ENCODE measurements around the gene TP53TG3F. TPM values are rescaled to one million over a fixed set of nuclear protein-coding genes. Genes with fewer than 3 reads are reported as not detected.
A peak's percentile ranks its signal among the peaks of the same experiment; 100 is the strongest.
"Not testable (repeated sequence)": the region's sequence is repeated elsewhere in the genome, so short reads cannot be mapped to it uniquely, and the experiment has no call there.

Gene TP53TG3F, protein sequence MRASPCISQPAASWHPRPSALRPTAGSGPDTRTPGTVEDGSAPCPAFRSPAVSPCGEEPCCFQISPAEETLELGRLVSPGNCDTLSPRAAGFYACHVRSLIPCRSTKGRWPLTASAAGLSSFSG
- not detected in 3 replicates for total RNA-seq
- long read RNA-seq, result 0 reads

DNA sequence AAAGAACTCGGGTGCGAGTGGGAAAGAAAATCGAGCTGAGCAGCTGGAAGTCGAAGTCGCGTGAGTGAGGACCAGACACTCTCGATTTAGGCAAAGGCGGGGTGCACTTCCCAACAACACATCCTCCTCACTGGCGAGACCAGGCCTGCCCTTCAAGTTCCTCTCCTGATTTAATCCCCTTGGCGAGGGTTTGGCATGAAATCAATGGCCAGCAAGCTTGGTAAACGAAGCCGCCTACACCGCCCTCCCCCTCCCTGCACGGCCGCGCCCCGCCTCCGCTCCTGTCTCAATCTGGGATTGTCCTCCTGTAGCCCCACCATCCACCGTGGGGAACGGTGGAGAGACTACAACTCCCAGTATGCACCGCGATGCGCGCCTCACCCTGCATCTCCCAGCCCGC, at the start of gene TP53TG3F:
TP53TG3F (plus strand) TSS at position 301 of the 400 bp plus-strand sequence; CDS start at position 369, 68 bp downstream.
- not testable (repeated sequence) for H3K36me3 Mint-ChIP-seq (ENCODE audit: low read depth); H3K4me3 Mint-ChIP-seq (ENCODE audit: unreplicated experiment); H3K4me1 Mint-ChIP-seq (ENCODE audit: low read depth); DNase-seq (ENCODE audit: low spot score); H3K27me3 Mint-ChIP-seq (ENCODE audit: low read depth); H3K27ac Mint-ChIP-seq (ENCODE audit: unreplicated experiment); H3K9me3 Mint-ChIP-seq (ENCODE audit: low read depth)

- H3K27me3 Mint-ChIP-seq (ENCODE audit: low read depth); H3K27ac Mint-ChIP-seq (ENCODE audit: unreplicated experiment); H3K9me3 Mint-ChIP-seq (ENCODE audit: low read depth); H3K4me1 Mint-ChIP-seq (ENCODE audit: low read depth); H3K36me3 Mint-ChIP-seq (ENCODE audit: low read depth); H3K4me3 Mint-ChIP-seq (ENCODE audit: unreplicated experiment): not testable (repeated sequence)
- peak; percentile 67 for DNase-seq (ENCODE audit: low spot score)
Observed at GRCh38 chr16:33491611-33492010, 32.2 kb downstream of the TP53TG3F start.

GRCh38 chr16:33507231-33507630, 47.8 kb downstream of the TP53TG3F start:
- not testable (repeated sequence) for H3K9me3 Mint-ChIP-seq (ENCODE audit: low read depth); H3K27me3 Mint-ChIP-seq (ENCODE audit: low read depth); H3K4me1 Mint-ChIP-seq (ENCODE audit: low read depth); H3K36me3 Mint-ChIP-seq (ENCODE audit: low read depth); H3K27ac Mint-ChIP-seq (ENCODE audit: unreplicated experiment); H3K4me3 Mint-ChIP-seq (ENCODE audit: unreplicated experiment)
- DNase-seq (ENCODE audit: low spot score), result peak; percentile 38

GRCh38 chr16:33509070-33509469, 49.7 kb downstream of the TP53TG3F start:
- not testable (repeated sequence) for H3K4me1 Mint-ChIP-seq (ENCODE audit: low read depth); H3K36me3 Mint-ChIP-seq (ENCODE audit: low read depth); DNase-seq (ENCODE audit: low spot score); H3K27me3 Mint-ChIP-seq (ENCODE audit: low read depth); H3K4me3 Mint-ChIP-seq (ENCODE audit: unreplicated experiment); H3K9me3 Mint-ChIP-seq (ENCODE audit: low read depth); H3K27ac Mint-ChIP-seq (ENCODE audit: unreplicated experiment)

- H3K9me3 Mint-ChIP-seq (ENCODE audit: low read depth); H3K27me3 Mint-ChIP-seq (ENCODE audit: low read depth); H3K36me3 Mint-ChIP-seq (ENCODE audit: low read depth); H3K4me3 Mint-ChIP-seq (ENCODE audit: unreplicated experiment); H3K4me1 Mint-ChIP-seq (ENCODE audit: low read depth); H3K27ac Mint-ChIP-seq (ENCODE audit: unreplicated experiment): not testable (repeated sequence)
- peak; percentile 28 for DNase-seq (ENCODE audit: low spot score)
Observed at GRCh38 chr16:33509906-33510305, 50.5 kb downstream of the TP53TG3F start.

Other genes starting within 250 kb of the TP53TG3F start
- gene TP53TG3E, start 155.3 kb upstream of the TP53TG3F start, total RNA-seq, result not detected in 3 replicates
- gene TP53TG3B, start 98.8 kb upstream of the TP53TG3F start, total RNA-seq, result not detected in 3 replicates

All from chondrocyte (in vitro differentiated cells).